GM10248 (cell line): Measurements from ENCODE around the gene MTHFD2L.
"Not testable (repeated sequence)": the region's sequence is repeated elsewhere in the genome, so short reads cannot be mapped to it uniquely, and the experiment has no call there.

Experiments used
- CTCF ChIA-PET: fragments of 300-600 bp; sonication (Branson Sonifier 250); formaldehyde crosslinking; extraction: SDS; loops from one replicate; lab custom pipeline; 2021; ENCODE audit warnings: antibody characterized with exemption; lab: Yijun Ruan, JAX
- POLR2A ChIA-PET: fragments of 350-650 bp; sonication (Branson Sonifier 250); formaldehyde crosslinking; extraction: SDS; loops from one replicate; lab custom pipeline; 2020; ENCODE audit warnings: antibody characterized with exemption; lab: Yijun Ruan, JAX
- DNase-seq: peaks from one replicate; pipeline ENCODE4 v3.0.0; 2012; ENCODE audit errors: extremely low spot score
- TF ChIP-seq, protein P1 (sequence below): IDR thresholded peaks from 2 replicates; pipeline ENCODE4 v1.5.1; 2012; ENCODE audit warnings: mild to moderate bottlenecking, low read depth; ENCODE audit errors: extremely low read depth, missing control alignments, control extremely low read depth

The MTHFD2L gene

DNA sequence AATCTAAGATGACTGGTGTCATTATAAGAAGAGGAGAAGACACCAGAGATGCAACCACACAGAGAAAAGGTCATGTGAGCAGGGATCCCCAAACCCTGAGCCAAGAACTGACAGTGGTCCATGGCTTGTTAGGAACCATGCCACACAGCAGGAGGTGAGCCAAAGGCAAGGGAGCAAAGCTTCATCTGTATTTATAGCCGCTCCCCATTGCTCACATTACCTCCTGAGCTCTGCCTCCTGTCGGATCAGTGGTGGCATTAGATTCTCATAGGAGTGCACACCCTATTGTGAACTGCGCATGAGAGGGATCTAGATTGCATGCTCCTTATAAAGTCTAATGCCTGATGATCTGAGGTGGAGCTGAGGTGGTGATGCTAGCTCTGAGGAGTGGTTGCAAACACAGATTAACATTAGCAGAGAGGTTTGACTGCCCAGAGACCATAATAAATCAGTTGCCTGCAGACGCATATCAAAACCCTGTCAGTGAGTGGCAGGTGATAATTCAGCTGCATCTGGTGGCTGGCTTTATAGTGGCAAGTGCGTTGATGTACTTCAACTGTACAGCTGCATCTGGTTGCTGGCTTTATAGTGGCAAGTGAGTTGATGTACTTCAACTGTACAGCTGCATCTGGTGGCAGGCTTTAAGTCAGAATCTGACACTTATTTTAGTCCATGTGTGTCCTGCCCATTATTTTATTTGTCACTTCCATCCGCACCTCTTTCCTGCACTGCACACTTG, 39.1 kb upstream of the MTHFD2L start:
- TF ChIP-seq, protein P1, sequence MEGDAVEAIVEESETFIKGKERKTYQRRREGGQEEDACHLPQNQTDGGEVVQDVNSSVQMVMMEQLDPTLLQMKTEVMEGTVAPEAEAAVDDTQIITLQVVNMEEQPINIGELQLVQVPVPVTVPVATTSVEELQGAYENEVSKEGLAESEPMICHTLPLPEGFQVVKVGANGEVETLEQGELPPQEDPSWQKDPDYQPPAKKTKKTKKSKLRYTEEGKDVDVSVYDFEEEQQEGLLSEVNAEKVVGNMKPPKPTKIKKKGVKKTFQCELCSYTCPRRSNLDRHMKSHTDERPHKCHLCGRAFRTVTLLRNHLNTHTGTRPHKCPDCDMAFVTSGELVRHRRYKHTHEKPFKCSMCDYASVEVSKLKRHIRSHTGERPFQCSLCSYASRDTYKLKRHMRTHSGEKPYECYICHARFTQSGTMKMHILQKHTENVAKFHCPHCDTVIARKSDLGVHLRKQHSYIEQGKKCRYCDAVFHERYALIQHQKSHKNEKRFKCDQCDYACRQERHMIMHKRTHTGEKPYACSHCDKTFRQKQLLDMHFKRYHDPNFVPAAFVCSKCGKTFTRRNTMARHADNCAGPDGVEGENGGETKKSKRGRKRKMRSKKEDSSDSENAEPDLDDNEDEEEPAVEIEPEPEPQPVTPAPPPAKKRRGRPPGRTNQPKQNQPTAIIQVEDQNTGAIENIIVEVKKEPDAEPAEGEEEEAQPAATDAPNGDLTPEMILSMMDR: no peak
- POLR2A ChIA-PET: no interaction called here
- no peak for DNase-seq
- CTCF ChIA-PET: interaction anchor here (1.1 to 1.5 kb wide), 2 partner anchors 15 to 16 kb away, joined by 5 read pairs; no protein-coding TSS in a partner anchor

DNA sequence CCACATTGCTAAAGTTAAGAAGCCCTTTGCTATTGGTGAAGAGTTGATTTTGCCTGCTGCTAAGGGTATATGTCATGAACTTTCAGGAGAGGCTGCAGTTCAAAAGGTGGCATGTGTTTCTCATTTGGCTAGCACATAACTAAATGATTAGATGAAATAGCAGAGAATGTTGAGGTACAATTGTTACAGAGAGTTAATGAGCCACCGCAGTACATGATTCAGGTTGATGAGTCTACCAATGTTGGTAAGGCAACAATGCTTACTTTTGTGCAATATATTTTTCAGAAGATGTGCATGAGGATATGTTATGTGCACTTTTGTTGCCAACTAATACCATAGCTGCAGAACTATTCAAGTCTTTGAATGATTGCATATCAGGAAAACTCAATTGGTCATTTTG, 37.8 kb upstream of the MTHFD2L start:
- no peak for DNase-seq
- ChIA-PET CTCF (no interaction called here), POLR2A (no interaction called here)
- TF ChIP-seq, protein P1: no peak

DNA sequence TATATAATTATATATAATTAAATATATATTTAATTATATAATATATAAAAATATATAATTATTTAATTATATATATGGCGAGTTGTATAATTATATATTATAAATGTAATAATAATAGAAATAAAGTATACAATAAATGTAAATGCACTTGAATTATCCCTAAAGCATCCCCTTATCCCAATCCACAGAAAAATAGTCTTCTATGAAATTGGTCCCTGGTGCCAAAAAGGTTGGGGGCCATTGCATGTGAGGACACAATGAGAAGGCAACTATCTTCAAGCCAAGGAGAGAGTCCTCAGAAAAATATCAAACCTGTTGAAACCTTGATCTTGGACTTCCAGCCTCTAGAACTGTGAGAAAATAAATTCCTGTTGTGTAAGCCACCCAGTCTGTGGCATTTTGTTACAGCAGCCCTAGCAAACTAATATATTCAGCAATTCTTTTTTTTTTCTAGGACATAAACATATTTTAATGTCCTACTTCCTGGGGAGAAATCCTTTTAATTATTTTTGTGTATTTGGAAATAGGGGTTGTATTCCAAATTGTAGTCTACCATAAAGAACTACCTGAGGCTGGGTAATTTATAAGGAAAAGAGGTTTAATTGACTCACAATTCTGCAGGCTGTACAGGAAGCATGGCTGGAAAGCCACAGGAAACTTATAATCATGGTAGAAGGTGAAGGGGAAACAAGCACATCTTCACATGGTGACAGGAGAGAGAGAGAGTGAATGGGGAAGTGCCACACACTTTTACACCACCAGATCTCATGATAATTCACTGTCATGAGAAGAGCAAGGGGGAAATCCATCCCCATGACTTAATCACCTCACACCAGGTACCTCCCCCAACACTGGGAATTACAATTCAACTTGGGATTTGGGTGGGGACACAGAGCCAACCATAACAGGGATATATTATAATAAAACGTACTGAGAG, 36.0 kb upstream of the MTHFD2L start:
- POLR2A ChIA-PET: no interaction called here
- TF ChIP-seq, protein P1: no peak
- no peak for DNase-seq
- CTCF ChIA-PET: no interaction called here

DNA sequence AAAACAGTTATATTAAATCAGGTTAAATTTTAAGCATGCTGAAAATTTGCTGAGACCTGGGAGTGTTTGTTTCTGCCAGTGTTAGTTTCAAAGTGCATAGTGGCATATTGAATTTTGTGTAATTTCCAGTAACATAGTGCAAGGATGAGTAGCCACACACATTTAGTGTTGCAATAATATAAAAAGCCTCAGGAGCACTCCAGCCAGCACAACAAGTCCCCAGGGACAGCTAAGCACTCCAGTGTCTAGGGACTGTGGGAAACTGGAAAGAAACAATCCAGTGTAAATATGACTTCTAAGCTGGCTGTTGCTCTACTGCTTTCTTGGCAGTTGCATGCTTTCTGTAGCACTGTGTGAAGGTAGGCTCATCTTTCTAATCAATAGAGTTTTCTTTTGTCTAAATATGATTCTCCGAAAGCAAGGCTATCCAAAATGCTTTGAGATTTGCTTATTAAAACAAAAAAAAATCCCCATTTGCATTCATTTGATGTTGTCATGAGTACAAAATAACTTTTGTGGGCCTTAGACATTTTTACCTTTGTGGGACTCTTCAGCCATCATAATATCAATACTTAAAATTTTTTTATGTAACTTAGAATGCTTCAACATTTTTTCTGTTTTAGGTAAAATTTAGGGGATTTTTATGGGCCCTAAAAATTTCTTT, 34.7 kb upstream of the MTHFD2L start:
- ChIA-PET POLR2A (no interaction called here), CTCF (no interaction called here)
- TF ChIP-seq, protein P1: no peak
- no peak for DNase-seq

DNA sequence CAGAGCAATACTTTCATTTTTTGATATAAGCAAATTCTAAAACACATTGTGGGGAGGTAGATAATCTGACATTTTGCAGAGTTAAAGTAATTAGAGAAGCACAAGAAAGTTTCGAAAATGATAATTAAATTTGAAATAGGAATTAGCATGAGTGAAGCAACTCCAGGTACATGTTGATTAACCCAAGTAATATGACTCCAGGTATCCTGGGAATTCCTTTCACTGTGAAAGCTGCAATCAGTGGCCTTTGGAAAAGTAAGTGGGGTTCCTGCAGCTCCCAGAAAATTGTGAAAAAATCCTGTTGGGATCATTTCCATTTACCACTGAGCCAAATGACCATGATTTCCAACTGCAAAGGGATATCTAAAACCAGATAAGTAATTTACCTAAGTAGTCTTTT, 32.9 kb upstream of the MTHFD2L start:
- TF ChIP-seq, protein P1: no peak
- DNase-seq: no peak
- CTCF ChIA-PET: interaction anchor here (1.2 kb wide), 1 partner anchor 10 kb away, joined by 5 read pairs; no protein-coding TSS in a partner anchor
- POLR2A ChIA-PET: no interaction called here

DNA sequence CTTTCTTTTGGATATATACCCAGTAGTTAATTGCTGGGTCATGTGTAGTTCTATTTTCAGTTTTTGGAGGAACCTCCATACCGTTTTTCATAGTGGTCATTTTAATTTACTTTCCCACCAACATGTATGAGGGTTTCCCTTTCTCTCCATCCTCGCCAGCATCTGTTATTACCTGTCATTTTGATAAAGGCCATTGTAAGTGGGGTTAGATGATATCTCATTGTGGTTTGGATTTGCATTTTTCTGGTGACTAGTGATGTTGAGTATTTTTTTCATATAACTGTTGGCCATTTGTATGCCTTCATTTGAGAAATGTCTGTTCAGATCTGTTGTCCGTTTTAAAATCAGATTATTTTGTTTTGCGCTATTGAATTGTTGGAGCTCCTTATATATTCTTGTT, 30.2 kb upstream of the MTHFD2L start:
- ChIA-PET CTCF (no interaction called here), POLR2A (no interaction called here)
- TF ChIP-seq, protein P1: no peak
- no peak for DNase-seq

DNA sequence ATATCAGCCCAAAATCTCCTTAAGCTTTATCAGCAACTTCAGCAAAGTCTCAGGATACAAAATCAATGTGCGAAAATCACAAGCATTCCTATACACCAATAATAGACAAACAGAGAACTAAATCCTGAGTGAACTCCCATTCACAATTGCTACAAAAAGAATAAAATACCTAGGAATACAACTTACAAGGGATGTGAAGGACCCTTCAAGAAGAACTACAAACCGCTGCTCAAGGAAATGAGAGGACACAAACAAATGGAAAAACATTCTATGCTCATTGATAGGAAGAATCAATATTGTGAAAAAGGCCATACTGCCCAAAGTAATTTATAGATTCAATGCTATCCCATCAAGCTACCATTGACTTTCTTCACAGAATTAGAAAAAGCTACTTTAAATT, 27.1 kb upstream of the MTHFD2L start:
- CTCF ChIA-PET: interaction anchor here (1.0 to 1.3 kb wide), 3 partner anchors 11 to 401 kb away, joined by 3 to 4 read pairs (median 3); no protein-coding TSS in a partner anchor
- POLR2A ChIA-PET, DNase-seq: not testable (repeated sequence)

DNA sequence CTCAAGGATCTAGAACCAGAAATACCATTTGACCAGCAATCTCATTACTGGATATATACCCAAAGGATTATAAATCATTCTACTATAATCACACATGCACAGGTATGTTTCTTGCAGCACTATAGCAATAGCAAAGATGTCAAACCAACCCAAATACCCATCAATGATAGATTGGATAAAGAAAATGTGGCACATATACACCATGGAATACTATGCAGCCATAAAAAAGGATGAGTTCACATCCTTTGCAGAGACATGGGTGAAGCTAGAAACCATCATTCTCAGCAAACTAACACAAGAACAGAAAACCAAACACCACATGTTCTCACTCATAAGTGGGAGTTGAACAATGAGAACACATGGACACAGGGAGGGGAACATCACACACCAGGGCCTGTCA, 25.7 kb upstream of the MTHFD2L start:
- POLR2A ChIA-PET, DNase-seq: not testable (repeated sequence)
- CTCF ChIA-PET: interaction anchor here (1.1 to 3.1 kb wide), 2 partner anchors 20 to 470 kb away, joined by 3 to 12 read pairs; no protein-coding TSS in a partner anchor
